ENCODE results near the gene FANCD2OS.
"Not testable (repeated sequence)": the region's sequence is repeated elsewhere in the genome, so short reads cannot be mapped to it uniquely, and the experiment has no call there.

- TF ChIP-seq CTCF (IDR thresholded peaks at IDR 0.05); EP300 (IDR thresholded peaks at IDR 0.05; ENCODE audit: low read depth): not testable (repeated sequence)
These were observed 17.3 kb downstream of the FANCD2OS start for GRCh38 chr3:10090774-10091173.

Measured in transverse colon (tissue), 3 donors.